ENCODE results near the gene DSCAML1.

The DSCAML1 gene

DNA sequence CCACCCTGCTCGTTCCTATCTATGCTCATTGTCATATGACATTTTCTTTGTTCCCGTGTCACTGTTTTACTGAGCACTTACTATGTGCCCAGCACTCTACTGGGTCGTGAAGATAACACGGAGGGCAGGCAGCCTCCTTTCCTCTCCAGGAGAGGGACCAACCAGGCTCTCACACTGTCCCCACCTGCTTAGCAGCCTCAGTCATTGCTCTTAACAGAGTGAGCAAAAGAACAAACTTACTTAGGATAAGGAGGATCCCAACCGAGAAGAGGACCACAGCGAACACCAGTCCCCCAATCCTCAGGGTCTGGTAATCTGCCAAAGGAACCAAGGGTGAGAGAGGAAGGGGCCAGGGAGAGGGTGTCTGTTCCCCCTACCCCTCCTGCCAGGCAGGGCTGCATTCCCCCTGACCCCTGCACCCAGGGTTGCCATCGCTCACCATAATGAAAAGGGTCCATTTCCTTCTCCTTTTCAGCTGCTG is 44.6 kb upstream of the DSCAML1 start:
- Histone ChIP-seq H3K9ac (ENCODE audit: low read length) (no peak overlapping the region), H2AFZ (ENCODE audit: low read depth, low read length) (no peak overlapping the region), H3K36me3 (replicated peaks; ENCODE audit: low read depth, low read length) (no peaks in the 10 kb centered on the region), H3K4me3 (ENCODE audit: low read length) (no peak overlapping the region), H3K27ac (ENCODE audit: low read length) (no peak overlapping the region), H3K9me3 (ENCODE audit: insufficient read depth, low read length) (no peaks in the 10 kb centered on the region), H3K79me2 (ENCODE audit: low read length) (no peaks in the 10 kb centered on the region), H4K20me1 (ENCODE audit: insufficient read depth, low read length) (no peaks in the 10 kb centered on the region), H3K27me3 (ENCODE audit: low read depth, low read length) (peaks cover 8% of the 10 kb centered on the region; the same call in 1 of the 2 replicates), H3K4me2 (ENCODE audit: low read length) (no peak overlapping the region), H3K4me1 (ENCODE audit: low read length) (peaks cover 4% of the 10 kb centered on the region; the same call in 1 of the 2 replicates)
- TF ChIP-seq EZH2phosphoT487 (IDR thresholded peaks at IDR 0.05; ENCODE audit: low read depth) (no peak), CTCF (IDR thresholded peaks at IDR 0.05; ENCODE audit: low read depth, low read length) (no peak)

DNA sequence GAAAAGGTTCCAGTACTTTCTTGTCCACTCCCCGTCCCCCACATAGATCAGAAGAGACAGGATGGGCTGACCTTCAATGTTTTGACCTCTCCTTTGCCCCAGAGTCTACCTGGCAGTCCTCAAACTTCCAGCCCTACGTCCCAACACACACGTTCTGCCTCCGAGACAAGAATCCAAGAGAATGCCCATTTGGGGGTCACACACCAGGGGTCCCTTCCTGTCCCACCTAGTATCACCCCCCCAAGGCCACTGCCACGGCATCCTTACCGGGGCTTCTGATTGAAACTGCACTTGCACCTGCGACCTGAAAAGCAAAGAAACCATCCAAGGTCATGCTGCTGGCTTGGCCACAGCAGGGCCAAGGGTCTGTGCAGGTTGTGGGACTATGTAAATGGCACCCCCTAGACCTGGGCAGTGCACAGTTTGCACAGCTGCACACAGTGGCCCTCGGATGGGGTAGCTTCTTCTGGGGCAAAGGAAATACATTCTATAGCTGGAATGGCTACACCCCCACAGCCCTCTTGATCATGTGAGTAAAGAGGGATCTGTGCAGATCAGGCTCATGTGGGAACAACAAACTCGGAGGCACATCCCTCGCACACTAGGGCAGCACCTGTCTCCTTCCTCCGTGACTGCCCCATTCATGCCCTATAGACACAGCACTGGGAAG is 44.0 kb upstream of the DSCAML1 start:
- no peak overlapping the region for H2AFZ ChIP-seq (ENCODE audit: low read depth, low read length)
- no peak overlapping the region for H3K27ac ChIP-seq (ENCODE audit: low read length)
- no peaks in the 10 kb centered on the region for H4K20me1 ChIP-seq (ENCODE audit: insufficient read depth, low read length)
- no peaks in the 10 kb centered on the region for H3K36me3 ChIP-seq (replicated peaks; ENCODE audit: low read depth, low read length)
- peaks cover 4% of the 10 kb centered on the region; the same call in 1 of the 2 replicates for H3K4me1 ChIP-seq (ENCODE audit: low read length)
- no peaks in the 10 kb centered on the region for H3K79me2 ChIP-seq (ENCODE audit: low read length)
- peaks cover 8% of the 10 kb centered on the region; the same call in 1 of the 2 replicates for H3K27me3 ChIP-seq (ENCODE audit: low read depth, low read length)
- no peaks in the 10 kb centered on the region for H3K9me3 ChIP-seq (ENCODE audit: insufficient read depth, low read length)
- no peak overlapping the region for H3K4me2 ChIP-seq (ENCODE audit: low read length)
- no peak for TF ChIP-seq CTCF (IDR thresholded peaks at IDR 0.05; ENCODE audit: low read depth, low read length)
- TF ChIP-seq EZH2phosphoT487 (IDR thresholded peaks at IDR 0.05; ENCODE audit: low read depth): no peak
- H3K9ac ChIP-seq (ENCODE audit: low read length): no peak overlapping the region
- H3K4me3 ChIP-seq (ENCODE audit: low read length): no peak overlapping the region

GRCh38 chr11:117839936-117840813 is 43.2 kb upstream of the DSCAML1 start:
- no peaks in the 10 kb centered on the region for H3K9me3 ChIP-seq (ENCODE audit: insufficient read depth, low read length)
- no peaks in the 10 kb centered on the region for H3K79me2 ChIP-seq (ENCODE audit: low read length)
- H3K4me1 ChIP-seq (ENCODE audit: low read length): peaks cover 4% of the 10 kb centered on the region; the same call in 1 of the 2 replicates
- H3K27me3 ChIP-seq (ENCODE audit: low read depth, low read length): peaks cover 8% of the 10 kb centered on the region; the same call in 1 of the 2 replicates
- H3K9ac ChIP-seq (ENCODE audit: low read length): no peak overlapping the region
- H4K20me1 ChIP-seq (ENCODE audit: insufficient read depth, low read length): no peaks in the 10 kb centered on the region
- no peaks in the 10 kb centered on the region for H3K36me3 ChIP-seq (replicated peaks; ENCODE audit: low read depth, low read length)
- no peak overlapping the region for H3K27ac ChIP-seq (ENCODE audit: low read length)
- TF ChIP-seq EZH2phosphoT487 (IDR thresholded peaks at IDR 0.05; ENCODE audit: low read depth): no peak
- no peak for TF ChIP-seq CTCF (IDR thresholded peaks at IDR 0.05; ENCODE audit: low read depth, low read length)
- no peak overlapping the region for H3K4me3 ChIP-seq (ENCODE audit: low read length)
- no peak overlapping the region for H2AFZ ChIP-seq (ENCODE audit: low read depth, low read length)
- H3K4me2 ChIP-seq (ENCODE audit: low read length): no peak overlapping the region

GRCh38 chr11:117839380-117839881 is 42.4 kb upstream of the DSCAML1 start:
- H3K9ac ChIP-seq (ENCODE audit: low read length): no peak overlapping the region
- no peaks in the 10 kb centered on the region for H3K9me3 ChIP-seq (ENCODE audit: insufficient read depth, low read length)
- H3K4me1 ChIP-seq (ENCODE audit: low read length): peaks cover 10% of the 10 kb centered on the region
- no peak overlapping the region for H3K4me3 ChIP-seq (ENCODE audit: low read length)
- no peak for TF ChIP-seq EZH2phosphoT487 (IDR thresholded peaks at IDR 0.05; ENCODE audit: low read depth)
- TF ChIP-seq CTCF (IDR thresholded peaks at IDR 0.05; ENCODE audit: low read depth, low read length): no peak
- H3K27ac ChIP-seq (ENCODE audit: low read length): no peak overlapping the region
- no peak overlapping the region for H3K4me2 ChIP-seq (ENCODE audit: low read length)
- peaks cover 8% of the 10 kb centered on the region; the same call in 1 of the 2 replicates for H3K27me3 ChIP-seq (ENCODE audit: low read depth, low read length)
- H3K36me3 ChIP-seq (replicated peaks; ENCODE audit: low read depth, low read length): no peaks in the 10 kb centered on the region
- H4K20me1 ChIP-seq (ENCODE audit: insufficient read depth, low read length): no peaks in the 10 kb centered on the region
- H3K79me2 ChIP-seq (ENCODE audit: low read length): no peaks in the 10 kb centered on the region
- no peak overlapping the region for H2AFZ ChIP-seq (ENCODE audit: low read depth, low read length)
